ENCODE data around the gene POLR2M.

POLR2M gene

DNA sequence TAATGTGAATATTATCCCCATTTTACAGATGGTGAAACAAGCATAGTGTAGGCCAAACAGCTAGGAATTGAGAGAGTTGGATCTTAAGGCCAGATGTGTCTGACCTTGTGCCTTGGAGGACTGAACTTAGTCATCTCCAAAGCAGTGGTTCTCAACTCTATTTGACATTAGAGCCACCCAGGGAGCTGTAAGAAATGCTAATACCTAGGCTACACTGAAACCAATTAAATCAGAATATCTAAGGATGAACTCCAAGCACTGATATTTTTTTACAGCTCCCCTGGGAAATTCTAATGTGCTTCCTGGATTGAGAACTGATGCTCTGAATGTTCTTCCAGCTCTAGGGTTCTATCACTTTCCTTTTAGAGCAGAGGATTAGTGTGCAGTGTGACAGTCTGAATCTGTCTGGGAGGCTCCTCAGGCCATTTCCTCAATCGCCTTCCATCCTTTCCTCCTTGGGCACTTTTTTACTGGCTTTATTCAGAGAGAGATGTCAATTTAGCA lies 32.3 kb downstream of the POLR2M start:
- H3K4me3 ChIP-seq (ENCODE audit: low read depth, low read length): no peak overlapping the region
- no peak overlapping the region for H3K27ac ChIP-seq (ENCODE audit: low read depth, low read length)
- H3K27me3 ChIP-seq (ENCODE audit: control insufficient read depth, insufficient read depth, low read length): no peaks in the 10 kb centered on the region

DNA sequence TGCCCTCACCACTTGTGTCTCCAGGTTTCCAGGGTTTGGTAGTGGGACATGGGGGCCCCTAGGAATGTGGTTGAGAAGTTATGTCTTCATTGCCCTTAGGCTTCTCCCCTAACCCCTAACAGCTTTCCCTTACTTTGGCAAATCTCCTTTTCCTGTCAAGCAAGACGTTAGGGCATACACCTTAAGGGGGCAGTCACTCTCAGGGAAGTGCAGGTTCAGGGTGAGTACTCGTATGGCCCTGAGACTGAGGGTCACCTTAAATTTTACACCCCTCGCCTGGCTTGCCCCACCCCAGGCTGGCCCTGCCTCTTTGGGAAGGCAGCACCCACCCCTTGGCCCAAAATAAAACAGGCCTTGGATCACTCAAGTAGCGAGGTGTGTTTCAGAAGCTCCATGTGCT lies 33.5 kb downstream of the POLR2M start:
- H3K27ac ChIP-seq (ENCODE audit: low read depth, low read length): no peak overlapping the region

More for the DNA sequence above, 32.3 kb downstream of the POLR2M start:
- Histone ChIP-seq H3K9me3 (ENCODE audit: control insufficient read depth, insufficient read depth, low read depth, low read length) (0 out of 2 replicates have a peak, but pooled peaks cover 4% of the 10 kb centered on the region), H3K36me3 (ENCODE audit: control insufficient read depth, insufficient read depth, low read length) (no peaks in the 10 kb centered on the region), H3K4me1 (ENCODE audit: control insufficient read depth, insufficient read depth, low read length) (no peaks in the 10 kb centered on the region), H3K9ac (ENCODE audit: low read length) (no peak overlapping the region)

GRCh38 chr15:57741089-57741488 lies 34.6 kb downstream of the POLR2M start:
- H3K9ac ChIP-seq (ENCODE audit: low read length): no peak overlapping the region
- H3K27me3 ChIP-seq (ENCODE audit: control insufficient read depth, insufficient read depth, low read length): no peaks in the 10 kb centered on the region
- H3K36me3 ChIP-seq (ENCODE audit: control insufficient read depth, insufficient read depth, low read length): no peaks in the 10 kb centered on the region
- no peaks in the 10 kb centered on the region for H3K4me1 ChIP-seq (ENCODE audit: control insufficient read depth, insufficient read depth, low read length)
- no peak overlapping the region for H3K4me3 ChIP-seq (ENCODE audit: low read depth, low read length)
- 0 out of 2 replicates have a peak, but pooled peaks cover 4% of the 10 kb centered on the region for H3K9me3 ChIP-seq (ENCODE audit: control insufficient read depth, insufficient read depth, low read depth, low read length)
- no peak overlapping the region for H3K27ac ChIP-seq (ENCODE audit: low read depth, low read length)

More for the DNA sequence above, 33.5 kb downstream of the POLR2M start:
- H3K9ac ChIP-seq (ENCODE audit: low read length): no peak overlapping the region
- 0 out of 2 replicates have a peak, but pooled peaks cover 4% of the 10 kb centered on the region for H3K9me3 ChIP-seq (ENCODE audit: control insufficient read depth, insufficient read depth, low read depth, low read length)
- no peak overlapping the region for H3K4me3 ChIP-seq (ENCODE audit: low read depth, low read length)
- no peaks in the 10 kb centered on the region for H3K27me3 ChIP-seq (ENCODE audit: control insufficient read depth, insufficient read depth, low read length)
- H3K4me1 ChIP-seq (ENCODE audit: control insufficient read depth, insufficient read depth, low read length): no peaks in the 10 kb centered on the region
- no peaks in the 10 kb centered on the region for H3K36me3 ChIP-seq (ENCODE audit: control insufficient read depth, insufficient read depth, low read length)

GRCh38 chr15:57743424-57743823 lies 36.9 kb downstream of the POLR2M start:
- H3K36me3 ChIP-seq (ENCODE audit: control insufficient read depth, insufficient read depth, low read length): no peaks in the 10 kb centered on the region
- peaks cover 12% of the 10 kb centered on the region for H3K4me1 ChIP-seq (ENCODE audit: control insufficient read depth, insufficient read depth, low read length)
- H3K27me3 ChIP-seq (ENCODE audit: control insufficient read depth, insufficient read depth, low read length): no peaks in the 10 kb centered on the region
- no peaks in the 10 kb centered on the region for H3K9me3 ChIP-seq (ENCODE audit: control insufficient read depth, insufficient read depth, low read depth, low read length)
- H3K27ac ChIP-seq (ENCODE audit: low read depth, low read length): no peak overlapping the region
- H3K4me3 ChIP-seq (ENCODE audit: low read depth, low read length): no peak overlapping the region
- no peak overlapping the region for H3K9ac ChIP-seq (ENCODE audit: low read length)

- Histone ChIP-seq H3K9ac (ENCODE audit: low read length) (no peak overlapping the region), H3K36me3 (ENCODE audit: control insufficient read depth, insufficient read depth, low read length) (no peaks in the 10 kb centered on the region), H3K27me3 (ENCODE audit: control insufficient read depth, insufficient read depth, low read length) (no peaks in the 10 kb centered on the region), H3K9me3 (ENCODE audit: control insufficient read depth, insufficient read depth, low read depth, low read length) (no peaks in the 10 kb centered on the region), H3K27ac (ENCODE audit: low read depth, low read length) (no peak overlapping the region), H3K4me3 (ENCODE audit: low read depth, low read length) (no peak overlapping the region), H3K4me1 (ENCODE audit: control insufficient read depth, insufficient read depth, low read length) (peaks cover 21% of the 10 kb centered on the region)
Observed at GRCh38 chr15:57746786-57747185, 40.3 kb downstream of the POLR2M start.

DNA sequence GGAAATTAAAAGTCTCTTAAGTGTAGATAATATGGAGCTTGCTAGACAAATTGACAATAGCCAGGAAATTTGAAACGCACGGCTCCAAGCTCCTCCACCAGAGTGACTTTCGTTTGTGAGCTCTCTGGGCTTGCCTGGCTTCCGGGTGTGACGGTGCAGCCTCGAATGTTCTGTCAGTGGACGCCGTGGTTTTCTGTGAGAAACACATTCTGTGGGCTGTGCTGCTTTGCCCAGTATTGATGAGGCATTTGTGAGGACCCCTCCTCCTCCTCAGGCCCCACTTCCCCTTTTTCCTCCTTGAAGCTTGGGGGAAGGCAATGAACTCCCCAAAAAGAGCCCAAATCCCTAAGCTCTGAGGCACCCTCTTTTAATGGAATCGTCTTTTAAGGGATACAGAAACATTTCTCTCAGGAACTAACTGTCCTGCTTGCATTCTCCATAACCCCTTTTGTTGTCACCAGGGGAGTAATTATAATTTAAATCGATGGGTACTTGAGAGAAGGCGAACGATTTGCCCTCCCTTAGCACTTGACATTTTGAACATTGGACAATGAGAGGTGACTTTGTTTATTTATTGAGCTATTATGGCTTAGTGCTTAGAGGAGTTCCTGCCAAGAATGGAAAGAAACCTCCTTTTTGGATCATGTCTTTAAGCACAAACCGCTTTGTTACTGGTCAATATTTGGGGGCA lies 40.8 kb downstream of the POLR2M start:
- no peak overlapping the region for H3K4me3 ChIP-seq (ENCODE audit: low read depth, low read length)
- H3K9me3 ChIP-seq (ENCODE audit: control insufficient read depth, insufficient read depth, low read depth, low read length): no peaks in the 10 kb centered on the region
- H3K36me3 ChIP-seq (ENCODE audit: control insufficient read depth, insufficient read depth, low read length): no peaks in the 10 kb centered on the region

GRCh38 chr15:57751177-57751800 lies 44.8 kb downstream of the POLR2M start:
- Histone ChIP-seq H3K4me1 (ENCODE audit: control insufficient read depth, insufficient read depth, low read length) (peaks cover 21% of the 10 kb centered on the region), H3K36me3 (ENCODE audit: control insufficient read depth, insufficient read depth, low read length) (no peaks in the 10 kb centered on the region), H3K9ac (ENCODE audit: low read length) (no peak overlapping the region)

More for the DNA sequence above, 40.8 kb downstream of the POLR2M start:
- H3K9ac ChIP-seq (ENCODE audit: low read length): no peak overlapping the region
- no peaks in the 10 kb centered on the region for H3K27me3 ChIP-seq (ENCODE audit: control insufficient read depth, insufficient read depth, low read length)
- H3K4me1 ChIP-seq (ENCODE audit: control insufficient read depth, insufficient read depth, low read length): peaks cover 21% of the 10 kb centered on the region
- no peak overlapping the region for H3K27ac ChIP-seq (ENCODE audit: low read depth, low read length)

DNA sequence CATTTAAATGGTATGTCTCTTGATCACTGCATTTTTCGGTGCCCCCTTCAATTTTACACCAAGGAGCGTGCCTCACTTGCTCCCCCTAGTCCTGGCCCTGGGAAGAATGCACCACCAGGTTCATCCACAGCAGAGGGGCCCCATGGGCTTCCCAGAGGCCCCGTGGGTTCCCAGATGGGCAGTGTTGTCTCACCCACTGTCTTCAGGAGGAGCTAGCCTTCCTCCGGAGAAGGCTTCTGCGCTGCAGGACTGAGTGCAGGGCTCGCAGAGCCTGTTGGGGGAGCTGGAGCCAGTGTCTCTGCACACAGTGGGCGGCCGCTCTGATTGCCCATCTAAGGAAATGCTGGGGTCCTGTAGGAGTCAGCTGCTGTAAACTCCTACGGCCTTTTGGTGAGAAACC lies 45.9 kb downstream of the POLR2M start:
- Histone ChIP-seq H3K36me3 (ENCODE audit: control insufficient read depth, insufficient read depth, low read length) (no peaks in the 10 kb centered on the region), H3K9me3 (ENCODE audit: control insufficient read depth, insufficient read depth, low read depth, low read length) (no peaks in the 10 kb centered on the region), H3K9ac (ENCODE audit: low read length) (no peak overlapping the region), H3K27me3 (ENCODE audit: control insufficient read depth, insufficient read depth, low read length) (no peaks in the 10 kb centered on the region), H3K27ac (ENCODE audit: low read depth, low read length) (no peak overlapping the region), H3K4me3 (ENCODE audit: low read depth, low read length) (no peak overlapping the region), H3K4me1 (ENCODE audit: control insufficient read depth, insufficient read depth, low read length) (peaks cover 13% of the 10 kb centered on the region)

More at GRCh38 chr15:57751177-57751800, 44.8 kb downstream of the POLR2M start:
- no peak overlapping the region for H3K4me3 ChIP-seq (ENCODE audit: low read depth, low read length)
- no peaks in the 10 kb centered on the region for H3K27me3 ChIP-seq (ENCODE audit: control insufficient read depth, insufficient read depth, low read length)
- no peaks in the 10 kb centered on the region for H3K9me3 ChIP-seq (ENCODE audit: control insufficient read depth, insufficient read depth, low read depth, low read length)
- no peak overlapping the region for H3K27ac ChIP-seq (ENCODE audit: low read depth, low read length)

DNA sequence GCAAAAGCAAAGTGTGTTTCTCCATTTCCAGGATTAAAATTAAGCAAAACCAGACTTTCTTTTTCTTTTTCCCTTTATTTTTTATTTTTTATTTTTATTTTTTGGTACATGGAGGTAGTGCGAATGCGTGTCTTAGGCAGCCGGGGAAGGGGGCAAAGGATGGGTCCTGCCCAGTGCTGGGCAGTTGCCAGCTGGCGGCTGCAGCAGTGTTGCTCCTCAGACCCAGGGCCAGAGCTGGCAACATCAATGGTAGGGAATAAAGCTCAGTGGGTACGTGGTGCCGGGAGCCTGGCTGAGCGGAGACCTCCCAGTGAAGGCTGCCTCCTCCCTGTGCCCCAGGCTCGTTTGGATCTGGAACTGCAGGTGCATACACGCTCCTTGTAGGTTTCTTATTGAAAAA lies 46.3 kb downstream of the POLR2M start:
- no peak overlapping the region for H3K27ac ChIP-seq (ENCODE audit: low read depth, low read length)
- H3K9me3 ChIP-seq (ENCODE audit: control insufficient read depth, insufficient read depth, low read depth, low read length): no peaks in the 10 kb centered on the region
- no peaks in the 10 kb centered on the region for H3K27me3 ChIP-seq (ENCODE audit: control insufficient read depth, insufficient read depth, low read length)
- no peak overlapping the region for H3K9ac ChIP-seq (ENCODE audit: low read length)
- no peak overlapping the region for H3K4me3 ChIP-seq (ENCODE audit: low read depth, low read length)
- H3K36me3 ChIP-seq (ENCODE audit: control insufficient read depth, insufficient read depth, low read length): no peaks in the 10 kb centered on the region
- peaks cover 10% of the 10 kb centered on the region for H3K4me1 ChIP-seq (ENCODE audit: control insufficient read depth, insufficient read depth, low read length)

GRCh38 chr15:57756466-57756865 lies 50.0 kb downstream of the POLR2M start:
- Histone ChIP-seq H3K4me3 (ENCODE audit: low read depth, low read length) (no peak overlapping the region), H3K9me3 (ENCODE audit: control insufficient read depth, insufficient read depth, low read depth, low read length) (no peaks in the 10 kb centered on the region), H3K36me3 (ENCODE audit: control insufficient read depth, insufficient read depth, low read length) (no peaks in the 10 kb centered on the region), H3K9ac (ENCODE audit: low read length) (no peak overlapping the region), H3K4me1 (ENCODE audit: control insufficient read depth, insufficient read depth, low read length) (peaks cover 3% of the 10 kb centered on the region), H3K27ac (ENCODE audit: low read depth, low read length) (no peak overlapping the region), H3K27me3 (ENCODE audit: control insufficient read depth, insufficient read depth, low read length) (no peaks in the 10 kb centered on the region)

GRCh38 chr15:57758560-57758959 lies 52.0 kb downstream of the POLR2M start:
- H3K4me3 ChIP-seq (ENCODE audit: low read depth, low read length): no peak overlapping the region
- no peak overlapping the region for H3K9ac ChIP-seq (ENCODE audit: low read length)
- H3K27ac ChIP-seq (ENCODE audit: low read depth, low read length): no peak overlapping the region
- H3K4me1 ChIP-seq (ENCODE audit: control insufficient read depth, insufficient read depth, low read length): no peaks in the 10 kb centered on the region; the same call in 1 of the 2 replicates
- H3K27me3 ChIP-seq (ENCODE audit: control insufficient read depth, insufficient read depth, low read length): no peaks in the 10 kb centered on the region
- H3K36me3 ChIP-seq (ENCODE audit: control insufficient read depth, insufficient read depth, low read length): no peaks in the 10 kb centered on the region
- H3K9me3 ChIP-seq (ENCODE audit: control insufficient read depth, insufficient read depth, low read depth, low read length): no peaks in the 10 kb centered on the region
